ENCODE measurements around the gene SEC14L5.
A peak's percentile ranks its signal among the peaks of the same experiment; 100 is the strongest.
"Not testable (repeated sequence)": the region's sequence is repeated elsewhere in the genome, so short reads cannot be mapped to it uniquely, and the experiment has no call there.

Gene SEC14L5

DNA sequence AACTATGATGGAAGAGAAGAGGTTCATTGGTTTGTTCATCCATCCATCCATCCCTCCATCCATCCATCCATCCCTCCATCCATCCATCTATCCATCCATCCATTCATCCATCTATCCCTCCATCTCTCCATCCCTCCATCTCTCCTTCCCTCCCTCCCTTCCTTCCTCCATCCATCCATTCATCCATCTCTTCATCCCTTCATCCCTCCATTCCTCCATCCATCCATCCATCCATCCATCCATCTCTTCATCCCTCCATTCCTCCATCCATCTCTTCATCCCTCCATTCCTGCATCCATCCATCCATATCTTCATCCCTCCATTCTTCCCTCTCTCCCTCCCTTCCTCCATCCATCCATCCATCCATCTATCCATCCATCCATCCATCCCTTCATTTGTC lies 11.2 kb upstream of the SEC14L5 start:
- no peak for TF ChIP-seq ZFX (IDR thresholded peaks at IDR 0.05)
- TF ChIP-seq, protein P1, sequence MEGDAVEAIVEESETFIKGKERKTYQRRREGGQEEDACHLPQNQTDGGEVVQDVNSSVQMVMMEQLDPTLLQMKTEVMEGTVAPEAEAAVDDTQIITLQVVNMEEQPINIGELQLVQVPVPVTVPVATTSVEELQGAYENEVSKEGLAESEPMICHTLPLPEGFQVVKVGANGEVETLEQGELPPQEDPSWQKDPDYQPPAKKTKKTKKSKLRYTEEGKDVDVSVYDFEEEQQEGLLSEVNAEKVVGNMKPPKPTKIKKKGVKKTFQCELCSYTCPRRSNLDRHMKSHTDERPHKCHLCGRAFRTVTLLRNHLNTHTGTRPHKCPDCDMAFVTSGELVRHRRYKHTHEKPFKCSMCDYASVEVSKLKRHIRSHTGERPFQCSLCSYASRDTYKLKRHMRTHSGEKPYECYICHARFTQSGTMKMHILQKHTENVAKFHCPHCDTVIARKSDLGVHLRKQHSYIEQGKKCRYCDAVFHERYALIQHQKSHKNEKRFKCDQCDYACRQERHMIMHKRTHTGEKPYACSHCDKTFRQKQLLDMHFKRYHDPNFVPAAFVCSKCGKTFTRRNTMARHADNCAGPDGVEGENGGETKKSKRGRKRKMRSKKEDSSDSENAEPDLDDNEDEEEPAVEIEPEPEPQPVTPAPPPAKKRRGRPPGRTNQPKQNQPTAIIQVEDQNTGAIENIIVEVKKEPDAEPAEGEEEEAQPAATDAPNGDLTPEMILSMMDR (conservative IDR thresholded peaks at IDR 0.05): no peak
- H3K27ac ChIP-seq: no peak overlapping the region

- no peak overlapping the region for H3K27ac ChIP-seq
- TF ChIP-seq ZFX (IDR thresholded peaks at IDR 0.05): no peak
- TF ChIP-seq, protein P1 (conservative IDR thresholded peaks at IDR 0.05): no peak
These were observed 10.2 kb upstream of the SEC14L5 start for GRCh38 chr16:4947722-4948503.

DNA sequence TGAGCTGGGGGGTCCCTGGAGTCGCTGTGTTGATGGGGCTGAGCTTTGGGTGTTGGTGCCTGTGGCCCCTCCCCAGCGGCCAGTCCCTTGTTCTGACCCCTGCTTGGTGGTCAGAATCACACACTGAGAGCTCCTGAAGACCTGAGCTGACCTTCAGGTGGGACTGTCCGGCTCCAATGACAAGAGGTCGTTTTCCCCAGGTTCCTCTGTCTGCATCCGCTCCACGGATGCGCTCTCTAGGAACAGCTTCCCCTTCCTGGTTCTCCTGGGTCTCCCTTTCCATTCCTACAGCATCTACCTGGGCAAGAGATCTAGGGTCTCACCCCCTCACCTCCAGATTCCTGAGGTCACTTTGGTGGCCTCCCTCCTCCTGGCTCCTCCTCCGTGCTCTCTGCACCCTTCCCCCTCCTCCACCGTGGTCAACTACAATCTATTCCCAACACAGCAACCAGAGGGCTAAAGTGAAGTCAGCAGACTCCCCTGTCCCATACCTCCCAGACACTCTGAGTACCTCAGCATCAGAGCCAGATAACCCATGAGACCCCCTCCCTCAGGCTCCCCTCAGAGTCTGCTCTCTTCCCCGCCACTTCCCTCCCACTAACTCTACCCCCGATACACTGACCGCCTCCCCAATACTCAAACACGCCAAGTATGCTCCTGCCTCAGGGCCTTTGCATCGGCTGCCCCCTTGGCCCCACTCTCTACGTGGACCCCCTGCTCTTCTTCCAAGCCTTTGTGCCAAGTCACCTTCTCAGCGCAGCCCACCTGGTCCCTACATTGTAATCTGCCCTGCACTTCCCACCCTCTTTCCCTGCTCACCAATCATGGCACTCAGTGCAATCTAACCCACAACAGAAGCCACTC lies 9.0 kb upstream of the SEC14L5 start:
- no peak for TF ChIP-seq ZFX (IDR thresholded peaks at IDR 0.05)
- TF ChIP-seq, protein P1 (conservative IDR thresholded peaks at IDR 0.05): no peak
- H3K27ac ChIP-seq: no peak overlapping the region

DNA sequence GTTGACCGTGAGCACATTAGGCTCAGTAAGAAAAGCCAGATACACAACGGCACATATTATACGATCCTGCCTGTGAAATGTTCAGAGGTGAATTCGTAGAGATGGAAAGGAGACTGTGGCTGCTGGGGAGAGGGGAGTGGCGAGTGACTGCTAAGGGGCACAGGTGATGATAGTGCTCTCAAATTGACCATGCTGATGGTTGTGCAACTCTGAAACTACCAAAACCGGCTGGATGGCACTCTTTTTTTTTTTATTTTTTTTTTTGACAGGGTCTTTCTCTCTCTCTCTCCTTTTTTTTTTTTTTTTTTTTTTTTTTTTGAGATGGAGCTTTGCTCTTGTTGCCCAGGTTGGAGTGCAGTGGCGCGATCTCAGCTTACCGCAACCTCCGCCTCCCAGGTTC lies 8.1 kb upstream of the SEC14L5 start:
- TF ChIP-seq, protein P1 (conservative IDR thresholded peaks at IDR 0.05): no peak
- no peak for TF ChIP-seq ZFX (IDR thresholded peaks at IDR 0.05)
- H3K27ac ChIP-seq: no peak overlapping the region

DNA sequence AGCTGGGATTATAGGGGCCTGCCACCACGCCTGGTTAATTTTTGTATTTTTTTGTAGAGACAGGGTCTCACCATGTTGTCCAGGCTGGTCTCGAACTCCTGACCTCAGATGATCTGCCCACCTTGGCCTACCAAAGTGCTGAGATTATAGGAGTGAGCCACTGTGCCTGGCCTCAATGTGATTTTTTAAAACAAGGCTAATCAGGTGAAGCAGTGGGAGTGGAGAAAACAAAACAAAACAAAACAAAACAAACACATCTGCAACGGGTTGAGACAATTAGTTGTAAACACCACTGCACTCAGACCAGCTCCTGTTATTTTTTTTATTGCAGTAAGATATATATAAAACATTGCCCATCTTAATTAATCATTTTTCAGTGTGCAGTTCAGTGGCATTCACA lies 6.5 kb upstream of the SEC14L5 start:
- H3K27ac ChIP-seq: not testable (repeated sequence)

DNA sequence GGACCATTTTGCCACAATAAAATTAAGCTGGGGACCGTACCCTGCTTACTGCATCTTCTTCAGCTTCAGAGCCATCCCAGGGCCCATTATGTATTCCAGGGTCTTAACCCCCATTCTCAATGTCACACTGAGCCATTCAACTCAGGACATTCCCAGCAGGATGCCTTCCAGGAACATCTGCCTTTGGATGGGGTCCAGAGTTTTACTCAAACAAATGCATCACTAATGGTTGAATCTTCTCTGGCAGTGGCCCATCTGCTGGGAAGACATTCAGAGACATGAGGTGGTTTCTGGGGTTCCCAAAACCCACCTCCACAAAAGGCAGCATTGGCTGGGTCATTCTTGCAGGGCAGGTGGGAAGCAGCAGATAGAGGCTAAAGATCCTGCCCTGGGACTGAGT lies 3.4 kb upstream of the SEC14L5 start:
- no peak for TF ChIP-seq ZFX (IDR thresholded peaks at IDR 0.05)
- TF ChIP-seq, protein P1 (conservative IDR thresholded peaks at IDR 0.05): no peak
- H3K27ac ChIP-seq: no peak overlapping the region

GRCh38 chr16:4957420-4957719 lies 760 bp upstream of the SEC14L5 start:
- H3K27ac ChIP-seq: peak overlapping the region; percentile 62
- TF ChIP-seq, protein P1 (conservative IDR thresholded peaks at IDR 0.05): no peak
- TF ChIP-seq ZFX (IDR thresholded peaks at IDR 0.05): no peak
